GM19238 (cell line): ENCODE results near the gene CLEC3A.
"Not testable (repeated sequence)": the region's sequence is repeated elsewhere in the genome, so short reads cannot be mapped to it uniquely, and the experiment has no call there.

Source experiments
- DNase-seq: peaks from one replicate; pipeline ENCODE4 v3.0.0; 2011; ENCODE audit warnings: low spot score; ENCODE audit not compliant: insufficient read length

CLEC3A gene, protein sequence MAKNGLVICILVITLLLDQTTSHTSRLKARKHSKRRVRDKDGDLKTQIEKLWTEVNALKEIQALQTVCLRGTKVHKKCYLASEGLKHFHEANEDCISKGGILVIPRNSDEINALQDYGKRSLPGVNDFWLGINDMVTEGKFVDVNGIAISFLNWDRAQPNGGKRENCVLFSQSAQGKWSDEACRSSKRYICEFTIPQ

DNA sequence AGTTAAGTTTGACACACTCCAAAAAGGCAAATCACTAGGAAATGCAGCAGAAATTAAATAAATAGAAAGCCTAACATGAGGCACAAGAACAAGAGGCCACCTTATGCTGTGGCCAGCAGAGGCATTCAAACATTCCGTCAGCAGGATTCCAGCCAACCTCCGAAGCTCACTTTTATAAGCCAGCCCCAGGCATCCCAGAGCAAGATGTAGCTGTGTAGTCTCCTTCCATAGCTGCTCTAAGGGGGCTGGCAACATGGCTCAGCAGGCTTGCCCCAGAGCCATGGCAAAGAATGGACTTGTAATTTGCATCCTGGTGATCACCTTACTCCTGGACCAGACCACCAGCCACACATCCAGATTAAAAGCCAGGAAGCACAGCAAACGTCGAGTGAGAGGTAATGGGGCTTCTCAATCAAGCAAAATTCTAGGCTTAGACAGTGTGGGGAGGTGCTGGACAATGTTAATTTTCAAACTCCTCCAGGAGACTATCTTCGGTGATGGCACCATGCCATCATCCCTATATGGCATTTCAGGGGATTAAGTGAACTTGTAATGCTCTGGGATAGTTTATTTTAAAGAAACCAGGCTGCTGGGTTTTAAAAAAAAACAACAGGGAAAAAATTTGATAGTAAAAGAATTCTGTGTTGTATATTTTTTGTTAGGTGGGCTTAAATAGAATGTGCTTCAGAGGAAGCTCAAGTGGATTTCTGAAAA, at the start of gene CLEC3A:
CLEC3A (plus strand) TSS at position 202 of the 714 bp plus-strand sequence; CDS start at position 281, 79 bp downstream.
- no peak for DNase-seq

DNA sequence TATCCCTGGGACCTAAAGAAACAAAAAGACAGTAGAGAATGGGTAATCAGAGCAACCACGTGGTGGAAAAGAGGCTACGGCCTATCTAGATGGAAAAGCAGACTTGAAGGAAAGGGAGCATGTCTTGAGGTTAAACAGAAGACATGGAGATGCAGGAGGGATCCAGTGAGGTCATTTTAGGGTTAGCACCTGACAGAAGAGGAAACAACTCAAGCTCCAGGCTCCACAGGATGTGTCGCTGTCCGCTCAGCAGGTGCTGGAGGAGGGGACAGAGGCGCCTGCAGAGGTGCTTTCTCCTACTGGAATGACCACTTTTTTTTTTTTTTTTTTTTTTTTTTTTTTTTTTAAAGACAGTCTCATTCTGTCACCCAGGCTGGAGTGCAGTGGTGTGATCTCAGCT, 47.5 kb upstream of the CLEC3A start:
- DNase-seq, result no peak

- no peak for DNase-seq
Measured at GRCh38 chr16:77975942-77976341, 46.4 kb upstream of the CLEC3A start.

DNA sequence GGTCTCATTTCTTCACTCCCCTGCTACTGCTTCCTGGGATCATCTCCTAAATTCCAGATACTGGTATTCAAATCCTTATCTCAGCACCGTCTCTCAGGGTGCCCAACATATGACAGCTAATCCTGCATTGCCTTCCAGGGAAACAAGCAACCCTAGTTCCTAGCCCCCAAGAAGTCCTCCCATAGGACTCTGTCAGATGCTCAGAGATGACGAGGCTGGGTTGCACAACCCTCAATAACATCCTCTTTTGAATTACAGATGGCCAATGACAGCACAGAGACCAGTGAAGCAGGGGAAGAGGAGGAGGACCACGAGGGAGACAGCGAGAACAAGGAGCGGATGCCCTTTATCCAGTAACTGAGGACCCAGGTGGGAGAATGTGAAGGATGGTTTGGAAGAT, 45.0 kb upstream of the CLEC3A start:
- no peak for DNase-seq

- no peak for DNase-seq
Measured at GRCh38 chr16:77985111-77985510, 37.2 kb upstream of the CLEC3A start.

GRCh38 chr16:77986011-77986740, 36.2 kb upstream of the CLEC3A start:
- no peak for DNase-seq

- DNase-seq, result no peak
Measured at GRCh38 chr16:77987810-77988209, 34.5 kb upstream of the CLEC3A start.

GRCh38 chr16:77989846-77990245, 32.5 kb upstream of the CLEC3A start:
- no peak for DNase-seq

- DNase-seq, result no peak
Measured at GRCh38 chr16:77991701-77992100, 30.6 kb upstream of the CLEC3A start.

DNA sequence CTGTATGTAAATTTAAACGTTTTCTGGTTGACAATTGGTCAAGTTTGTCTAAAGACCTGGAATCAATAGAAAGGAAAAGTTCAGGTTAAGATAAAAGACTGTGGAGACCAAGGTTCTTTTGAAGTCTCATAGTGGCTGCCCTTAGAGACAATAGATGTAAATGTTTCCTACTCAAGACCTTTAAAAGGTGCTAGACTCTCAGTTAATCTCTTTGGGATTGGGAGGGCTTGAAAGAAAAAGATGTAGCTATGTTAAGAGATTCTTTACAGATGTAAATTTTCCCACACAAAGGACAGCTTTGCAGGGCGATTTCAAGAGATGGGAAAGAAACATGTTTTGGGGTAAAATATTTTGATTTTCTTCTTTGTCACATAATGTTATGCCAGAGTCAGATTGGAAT, 30.0 kb upstream of the CLEC3A start:
- not testable (repeated sequence) for DNase-seq

GRCh38 chr16:77993111-77993985, 29.0 kb upstream of the CLEC3A start:
- DNase-seq, result no peak

GRCh38 chr16:77995843-77996455, 26.4 kb upstream of the CLEC3A start:
- no peak for DNase-seq

GRCh38 chr16:77998350-77999023, 23.9 kb upstream of the CLEC3A start:
- no peak for DNase-seq

GRCh38 chr16:78001451-78002025, 20.8 kb upstream of the CLEC3A start:
- no peak for DNase-seq

- DNase-seq, result peak; percentile 70
Measured at GRCh38 chr16:78002915-78003538, 19.3 kb upstream of the CLEC3A start.

DNA sequence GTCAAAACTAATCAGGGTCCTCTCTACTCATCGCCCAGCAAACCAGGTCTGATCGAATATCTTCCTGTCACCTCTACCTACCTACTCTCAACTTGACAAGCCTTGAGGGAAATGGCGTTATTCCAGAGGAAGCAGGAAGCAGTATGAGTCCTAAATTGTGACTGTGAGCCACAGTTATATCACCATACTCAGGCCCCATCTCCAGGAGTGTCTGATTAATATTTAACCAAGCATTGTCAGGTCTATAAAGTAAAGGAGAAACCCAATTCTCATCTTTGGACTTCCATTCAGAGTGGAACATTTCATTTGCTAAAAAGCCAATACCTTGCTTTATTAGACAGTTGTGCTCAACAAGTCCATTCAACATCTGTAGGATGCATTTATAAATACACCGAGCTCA, 17.8 kb upstream of the CLEC3A start:
- no peak for DNase-seq

GRCh38 chr16:78005881-78006280, 16.5 kb upstream of the CLEC3A start:
- no peak for DNase-seq

DNA sequence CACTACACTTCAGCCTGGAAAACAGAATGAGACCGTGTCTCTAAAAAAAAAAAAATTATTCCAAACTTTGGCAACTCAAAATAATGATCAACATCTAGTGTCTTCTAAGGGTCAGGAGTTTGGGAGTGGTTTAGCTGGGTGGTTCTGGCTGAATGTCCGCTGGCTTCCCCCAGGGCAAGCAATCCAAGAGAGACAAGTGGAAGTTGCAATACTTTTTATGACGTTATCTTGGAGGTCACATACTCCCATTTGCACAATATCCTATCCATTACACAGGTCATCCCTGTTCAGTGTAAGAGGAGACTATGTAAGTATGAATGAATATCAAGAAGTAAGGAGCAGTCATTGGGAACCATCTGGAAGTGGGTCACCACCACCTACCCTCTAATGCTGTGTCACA, 15.2 kb upstream of the CLEC3A start:
- no peak for DNase-seq

DNA sequence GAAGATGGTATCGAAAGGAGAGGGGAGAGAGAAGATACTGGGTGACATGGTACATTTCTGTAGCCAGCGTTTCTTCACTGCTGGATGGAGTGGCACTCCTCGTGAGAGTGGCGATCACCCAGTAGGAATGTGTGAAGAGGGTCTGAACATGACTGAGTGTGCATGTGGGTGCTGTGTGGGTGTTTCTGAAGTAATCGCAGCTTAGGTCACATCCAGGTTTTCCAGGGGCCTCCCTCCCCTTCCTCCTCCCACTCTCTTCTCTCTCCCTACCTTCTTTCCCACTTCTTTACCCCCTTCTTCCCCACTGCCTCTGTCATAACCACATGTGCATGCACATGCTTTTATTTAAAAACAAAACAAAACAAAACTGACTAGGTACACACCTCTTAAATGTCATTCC, 1.8 kb downstream of the CLEC3A start:
- no peak for DNase-seq

DNA sequence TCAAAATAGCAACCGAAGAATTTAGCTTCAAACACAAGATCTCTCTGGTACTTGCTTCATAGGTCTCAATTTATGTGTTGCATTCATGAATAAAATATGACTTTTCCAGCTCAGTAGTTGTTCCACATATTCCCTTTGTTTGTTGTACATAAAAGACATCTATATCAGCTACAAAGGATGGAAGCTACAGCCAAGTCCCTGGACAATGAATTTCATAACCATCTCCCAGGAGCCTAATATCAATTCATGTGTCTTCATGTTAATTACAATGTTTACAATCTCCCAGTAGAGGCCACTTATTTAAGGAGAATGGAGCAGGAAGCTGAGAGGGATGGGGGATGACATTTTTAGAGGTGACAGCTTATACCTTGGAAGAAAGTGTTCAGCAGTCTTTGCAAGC, 3.3 kb downstream of the CLEC3A start:
- no peak for DNase-seq
